Measurements from ENCODE around the gene CITED2. TPM values are rescaled to one million over a fixed set of nuclear protein-coding genes. Genes with fewer than 3 reads are reported as not detected.

CITED2 gene
- total and polyA plus RNA-seq, 9 donors = 164 to 350 (median 253) TPM

GRCh38 chr6:139344186-139344963 is 30.1 kb downstream of the CITED2 start:
- TF ChIP-seq EP300 (IDR thresholded peaks at IDR 0.05) (no peak), POLR2A (IDR thresholded peaks at IDR 0.05) (no peak), CTCF (IDR thresholded peaks at IDR 0.05) (no peak)
- H3K27ac ChIP-seq = no peak overlapping the region
- H3K36me3 ChIP-seq = no peaks in the 10 kb centered on the region
- WGBS, 3 donors = 84 to 91% (median 89%) methylated on average over 4 of the region's 4 CpGs
- no peaks in the 10 kb centered on the region for H3K27me3 ChIP-seq
- no peaks in the 10 kb centered on the region for H3K9me3 ChIP-seq
- intact Hi-C loops (cut with DNase I) = no loop called here
- H3K4me3 ChIP-seq = no peak overlapping the region
- no peaks in the 10 kb centered on the region for H3K4me1 ChIP-seq (ENCODE audit: insufficient read depth)
- no peak for DNase-seq

DNA sequence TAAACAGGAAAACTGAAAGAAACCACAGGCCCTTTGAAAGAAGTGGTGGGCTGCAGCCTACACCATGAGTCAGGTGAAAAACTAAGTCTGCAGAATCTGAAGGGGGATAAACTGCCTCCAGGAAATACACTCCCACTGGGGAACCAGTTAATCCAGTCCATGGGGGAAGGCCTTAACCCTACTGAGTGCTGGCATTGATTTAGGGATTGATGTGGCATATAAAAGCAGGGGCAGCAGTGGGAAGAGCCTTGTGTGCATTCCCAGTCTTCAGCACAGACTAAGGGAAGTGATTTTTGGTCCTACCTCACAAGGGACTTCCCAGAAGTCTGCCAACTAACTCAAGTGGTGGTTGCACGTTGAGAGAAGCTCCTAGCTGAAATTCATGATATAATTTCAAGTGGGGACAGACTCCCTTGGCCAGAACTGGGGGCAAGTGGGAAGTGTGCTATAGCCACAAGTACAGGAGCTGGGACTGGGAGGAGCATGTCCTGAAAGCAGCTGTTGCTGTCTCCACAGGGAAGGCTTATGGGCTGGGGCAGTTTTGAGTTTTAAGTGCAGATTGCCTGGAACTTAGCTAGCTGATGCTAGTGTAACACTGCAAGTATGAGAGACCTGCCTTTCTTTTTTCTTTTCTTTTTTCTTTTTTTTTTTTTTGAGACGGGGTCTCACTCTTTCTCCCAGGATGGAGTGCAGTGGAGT is 31.2 kb downstream of the CITED2 start:
- Histone ChIP-seq H3K4me1 (ENCODE audit: insufficient read depth) (no peaks in the 10 kb centered on the region), H3K27ac (no peak overlapping the region), H3K9me3 (no peaks in the 10 kb centered on the region), H3K36me3 (no peaks in the 10 kb centered on the region), H3K27me3 (no peaks in the 10 kb centered on the region), H3K4me3 (no peak overlapping the region)
- TF ChIP-seq EP300 (IDR thresholded peaks at IDR 0.05) = no peak
- no peak for TF ChIP-seq CTCF (IDR thresholded peaks at IDR 0.05)
- no peak for TF ChIP-seq POLR2A (IDR thresholded peaks at IDR 0.05)
- intact Hi-C loops (cut with DNase I) = no loop called here
- WGBS, 3 donors = 71 to 82% (median 80%) methylated on average over 2 of the region's 2 CpGs
- no peak for DNase-seq

GRCh38 chr6:139341060-139341459 is 33.4 kb downstream of the CITED2 start:
- Histone ChIP-seq H3K4me3 (no peak overlapping the region), H3K27ac (no peak overlapping the region), H3K9me3 (no peaks in the 10 kb centered on the region), H3K4me1 (ENCODE audit: insufficient read depth) (no peaks in the 10 kb centered on the region), H3K36me3 (no peaks in the 10 kb centered on the region), H3K27me3 (no peaks in the 10 kb centered on the region)
- no peak for TF ChIP-seq EP300 (IDR thresholded peaks at IDR 0.05)
- TF ChIP-seq CTCF (IDR thresholded peaks at IDR 0.05) = no peak
- TF ChIP-seq POLR2A (IDR thresholded peaks at IDR 0.05) = no peak
- DNase-seq = no peak
- 76 to 79% (median 79%) methylated on average over 2 of the region's 2 CpGs for WGBS, 3 donors
- intact Hi-C loops (cut with DNase I) = no loop called here

DNA sequence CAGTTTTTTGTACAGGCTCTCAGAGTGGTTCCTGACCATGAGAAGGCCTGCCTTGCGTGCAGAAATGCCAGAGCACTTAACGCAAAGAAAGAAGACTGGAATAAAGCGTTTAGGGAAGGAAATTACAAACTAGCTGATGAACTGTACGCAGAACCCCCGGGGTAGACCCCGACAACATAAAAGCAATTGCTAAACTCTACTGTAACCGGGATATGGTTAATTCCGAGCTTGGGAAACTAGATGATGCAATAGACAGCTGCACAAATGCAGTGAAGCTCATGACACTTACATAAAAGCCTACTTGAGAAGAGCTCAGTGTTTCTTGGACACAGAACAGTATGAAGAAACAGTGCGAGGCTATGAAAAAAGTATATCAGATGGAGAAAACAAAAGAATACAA is 35.7 kb downstream of the CITED2 start:
- TF ChIP-seq CTCF (IDR thresholded peaks at IDR 0.05) = no peak
- TF ChIP-seq POLR2A (IDR thresholded peaks at IDR 0.05) = no peak
- TF ChIP-seq EP300 (IDR thresholded peaks at IDR 0.05) = no peak
- no peaks in the 10 kb centered on the region for H3K27me3 ChIP-seq
- H3K4me3 ChIP-seq = no peak overlapping the region
- 87 to 89% (median 89%) methylated on average over 9 of the region's 9 CpGs for WGBS, 3 donors
- no peaks in the 10 kb centered on the region for H3K9me3 ChIP-seq
- no peak for DNase-seq
- H3K4me1 ChIP-seq (ENCODE audit: insufficient read depth) = no peaks in the 10 kb centered on the region
- no peaks in the 10 kb centered on the region for H3K36me3 ChIP-seq
- H3K27ac ChIP-seq = no peak overlapping the region
- intact Hi-C loops (cut with DNase I) = no loop called here

All from ovary (tissue), 9 donors.